Measurements from ENCODE around the gene PHF12. TPM values are rescaled to one million over a fixed set of nuclear protein-coding genes. Genes with fewer than 3 reads are reported as not detected.

PHF12 gene
- total and polyA plus RNA-seq, 2 of the 8 experiments (the other 6 are each of a cell fraction or from before 2014, with no cell fraction given), result 38.8 to 65.7 TPM

DNA sequence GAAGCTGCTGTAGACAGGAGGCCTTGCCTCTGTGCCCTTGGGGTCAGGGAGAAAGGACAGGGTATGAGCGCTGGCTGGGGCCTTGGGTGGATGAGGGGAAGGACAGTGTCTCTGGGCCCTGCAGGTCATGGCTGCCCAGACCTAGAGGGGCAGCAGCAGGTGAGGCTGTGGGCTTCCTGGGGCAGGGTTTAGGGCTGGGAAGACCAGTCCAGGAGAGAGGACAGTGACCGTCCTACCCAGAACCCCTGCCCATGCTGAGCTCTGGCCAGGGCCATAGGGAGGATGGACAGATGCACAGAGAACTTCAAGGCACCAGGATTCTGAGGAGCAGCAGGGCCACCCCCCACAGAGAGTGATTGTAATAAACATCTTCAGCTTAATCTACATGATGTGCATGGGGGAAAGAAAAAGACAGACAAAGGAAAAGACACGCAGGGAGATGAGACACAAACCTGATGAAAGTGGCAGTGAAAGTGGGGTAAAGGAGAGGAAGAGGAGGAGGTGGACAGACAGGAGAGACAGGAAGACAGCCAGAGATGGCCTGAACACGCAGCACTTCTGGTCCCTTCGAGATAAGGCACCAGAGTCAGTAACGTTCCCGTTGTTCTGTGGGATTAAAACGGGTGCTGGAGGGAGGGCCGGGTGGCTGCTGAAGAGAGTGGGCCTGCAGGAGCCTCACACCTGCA is 71.3 kb downstream of the PHF12 start:
- Histone ChIP-seq H2BK12ac (ENCODE audit: low read depth, low read length) (no peak overlapping the region), H2BK5ac (ENCODE audit: low read depth, low read length) (no peak overlapping the region), H3K36me3 (ENCODE audit: control insufficient read depth in 2 of 4, insufficient read depth in 4 of 4, low read length in 3 of 4) (peaks cover 9 to 34% (median 21%) of the 10 kb centered on the region in 4 experiments; a peak in 6 of 8 replicates), H4K91ac (replicated peaks; ENCODE audit: insufficient read length, low read length) (no peak overlapping the region), H3K56ac (replicated peaks; ENCODE audit: insufficient read length, low read depth, low read length) (no peak overlapping the region), H3K4me2 (ENCODE audit: insufficient read depth in 1 of 2, low read depth in 2 of 2, low read length in 2 of 2) (no peak overlapping the region), H3K4me1 (replicated peaks in 1 of 4; ENCODE audit: control insufficient read depth in 3 of 4, insufficient read depth in 4 of 4, low read length in 3 of 4) (no peaks in the 10 kb centered on the region; a peak in 3 of 7 replicates), H3K79me2 (ENCODE audit: control insufficient read depth in 1 of 2, insufficient read depth in 2 of 2, low read length in 2 of 2) (no peaks in the 10 kb centered on the region), H3K23ac (ENCODE audit: insufficient read length) (no peak overlapping the region), H3K27ac (ENCODE audit: low read depth, low read length) (no peak overlapping the region), H2BK20ac (ENCODE audit: low read length) (no peak overlapping the region), H2AFZ (ENCODE audit: low read length) (no peak overlapping the region), H4K8ac (ENCODE audit: extremely low read depth, insufficient read depth, low read length) (no peak overlapping the region), H2AK5ac (ENCODE audit: low read depth, low read length) (no peak overlapping the region), H4K20me1 (replicated peaks in 1 of 2; ENCODE audit: control insufficient read depth in 1 of 2, insufficient read depth in 2 of 2, low read length in 2 of 2) (peaks cover 0 to 4% of the 10 kb centered on the region in 2 experiments), H2BK120ac (replicated peaks; ENCODE audit: low read depth, low read length) (no peak overlapping the region), H2BK15ac (ENCODE audit: low read length) (no peak overlapping the region), H3K79me1 (ENCODE audit: low read depth, low read length) (no peaks in the 10 kb centered on the region; the same call in 1 of the 2 replicates), H3K4ac (replicated peaks; ENCODE audit: insufficient read length, low read depth, low read length) (no peak overlapping the region), H3K18ac (ENCODE audit: extremely low read depth, low read length) (no peak overlapping the region), H3K9ac (replicated peaks in 1 of 4; ENCODE audit: extremely low read depth in 1 of 4, low read depth in 3 of 4, low read length in 3 of 4) (no peak overlapping the region), H3K9me3 (ENCODE audit: insufficient read depth in 2 of 2, low read depth in 1 of 2, low read length in 1 of 2) (no peaks in the 10 kb centered on the region), H3K4me3 (ENCODE audit: extremely low read depth in 1 of 4, insufficient read depth in 2 of 4, low read depth in 3 of 4, low read length in 4 of 4) (no peak overlapping the region), H3K14ac (ENCODE audit: insufficient read length) (no peak overlapping the region), H3K27me3 (replicated peaks in 1 of 4; ENCODE audit: control insufficient read depth in 3 of 4, extremely low read depth in 1 of 4, insufficient read depth in 3 of 4, low read length in 3 of 4) (no peaks in the 10 kb centered on the region; a peak in 1 of 7 replicates), H4K5ac (ENCODE audit: insufficient read length, low read depth, low read length) (no peak overlapping the region), H3K23me2 (ENCODE audit: low read depth, low read length) (no peaks in the 10 kb centered on the region)
- FAIRE-seq, result no peak
- no peak for DNase-seq (ENCODE audit: low read depth in 1 of 2, low spot score in 2 of 2)
- POLR2A ChIA-PET (ENCODE audit: partially characterized antibody), result interaction anchor here (0.6 to 2.3 kb wide), 11 partner anchors 9 to 237 kb away, joined by 3 to 13 read pairs (median 5); partner anchors contain the start of gene RPL23A
- CTCF ChIA-PET (ENCODE audit: partially characterized antibody), result interaction anchor here (0.5 to 5.7 kb wide), 27 partner anchors 10 to 262 kb away, joined by 3 to 73 read pairs (median 5); partner anchors contain the start of genes FLOT2 and TLCD1
- 87% methylated on average over 9 of the region's 9 CpGs; no CpG with 5 or more reads in 1 of the 2 experiments for WGBS, 2 experiments (ENCODE audit: extremely low coverage in 1 of 2, insufficient coverage in 1 of 2, insufficient read length in 1 of 2, insufficient replicate concordance in 2 of 2, low coverage in 1 of 2, low lambda C conversion rate in 2 of 2, missing lambda C conversion rate in 1 of 2)
- TF ChIP-seq SUZ12 (IDR thresholded peaks at IDR 0.05; ENCODE audit: low read length) (no peak), SAP30 (IDR thresholded peaks at IDR 0.05; ENCODE audit: insufficient read depth, insufficient replicate concordance, low read length) (no peak), CHD2 (IDR thresholded peaks at IDR 0.05; ENCODE audit: low read length) (no peak), TEAD4 (IDR thresholded peaks at IDR 0.05; ENCODE audit: low read depth, low read length) (no peak), ASH2L (IDR thresholded peaks at IDR 0.05; ENCODE audit: low read length) (no peak), SP4 (IDR thresholded peaks at IDR 0.05; ENCODE audit: low read length) (no peak), RFX5 (IDR thresholded peaks at IDR 0.05; ENCODE audit: borderline replicate concordance, low read depth, low read length) (no peak), TAF7 (optimal IDR thresholded peaks at IDR 0.05; ENCODE audit: borderline replicate concordance, low read depth, low read length) (no peak), SIRT6 (IDR thresholded peaks at IDR 0.05; ENCODE audit: low read length) (no peak), POLR2A (IDR thresholded peaks at IDR 0.05; ENCODE audit: control extremely low read depth in 1 of 2, low read depth in 2 of 2, low read length in 2 of 2) (no peak)
- TF ChIP-seq, protein P1, sequence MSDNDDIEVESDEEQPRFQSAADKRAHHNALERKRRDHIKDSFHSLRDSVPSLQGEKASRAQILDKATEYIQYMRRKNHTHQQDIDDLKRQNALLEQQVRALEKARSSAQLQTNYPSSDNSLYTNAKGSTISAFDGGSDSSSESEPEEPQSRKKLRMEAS (IDR thresholded peaks at IDR 0.05), result no peak
